Medulla oblongata (tissue), 1 donor: Measurements from ENCODE around the gene EPS8.
"Not testable (repeated sequence)": the region's sequence is repeated elsewhere in the genome, so short reads cannot be mapped to it uniquely, and the experiment has no call there.

Source experiments
- DNase-seq: peaks from one replicate; pipeline ENCODE4 v3.0.0-alpha.2; 2015; ENCODE audit errors: extremely low spot score

EPS8 gene

GRCh38 chr12:15797818-15798217 lies 8.6 kb upstream of the EPS8 start:
- DNase-seq: no peak

GRCh38 chr12:15796493-15797141 lies 7.4 kb upstream of the EPS8 start:
- no peak for DNase-seq

- no peak for DNase-seq
Measured at GRCh38 chr12:15794836-15795235, 5.6 kb upstream of the EPS8 start.

GRCh38 chr12:15794196-15794595 lies 5.0 kb upstream of the EPS8 start:
- no peak for DNase-seq

- peak; percentile 77 for DNase-seq
Measured at GRCh38 chr12:15788233-15789219, 662 bp downstream of the EPS8 start.

GRCh38 chr12:15787778-15788177 lies 1.4 kb downstream of the EPS8 start:
- peak; percentile 67 for DNase-seq

GRCh38 chr12:15786772-15787171 lies 2.4 kb downstream of the EPS8 start:
- DNase-seq: no peak

- no peak for DNase-seq
Measured at GRCh38 chr12:15783288-15783687, 5.9 kb downstream of the EPS8 start.

- DNase-seq: no peak
Measured at GRCh38 chr12:15782667-15783066, 6.5 kb downstream of the EPS8 start.

- no peak for DNase-seq
Measured at GRCh38 chr12:15779925-15780324, 9.3 kb downstream of the EPS8 start.

GRCh38 chr12:15778126-15778525 lies 11.1 kb downstream of the EPS8 start:
- no peak for DNase-seq

GRCh38 chr12:15777355-15778012 lies 11.7 kb downstream of the EPS8 start:
- DNase-seq: no peak

GRCh38 chr12:15776532-15776931 lies 12.7 kb downstream of the EPS8 start:
- DNase-seq: no peak

GRCh38 chr12:15774819-15775218 lies 14.4 kb downstream of the EPS8 start:
- no peak for DNase-seq

GRCh38 chr12:15772405-15773018 lies 16.7 kb downstream of the EPS8 start:
- peak; percentile 70 for DNase-seq

- DNase-seq: no peak
Measured at GRCh38 chr12:15770581-15770980, 18.6 kb downstream of the EPS8 start.

- no peak for DNase-seq
Measured at GRCh38 chr12:15770021-15770420, 19.2 kb downstream of the EPS8 start.

- DNase-seq: no peak
Measured at GRCh38 chr12:15769586-15769985, 19.6 kb downstream of the EPS8 start.

- DNase-seq: no peak
Measured at GRCh38 chr12:15767301-15767700, 21.9 kb downstream of the EPS8 start.

- peak; percentile 73 for DNase-seq
Measured at GRCh38 chr12:15763328-15763727, 25.9 kb downstream of the EPS8 start.

GRCh38 chr12:15762162-15762561 lies 27.0 kb downstream of the EPS8 start:
- not testable (repeated sequence) for DNase-seq
